Glomerular endothelial cell (primary cell): ENCODE measurements around the gene FSTL4. TPM values are rescaled to one million over a fixed set of nuclear protein-coding genes. Genes with fewer than 3 reads are reported as not detected.

Experiments
- DNase-seq: peaks from one replicate; pipeline ENCODE4 v3.0.0-alpha.2; 2011; ENCODE audit warnings: low read depth, low spot score; ENCODE audit errors: extremely low read depth
- total RNA-seq: library from RNA; depleted of rRNA; stranded (reverse); fragments of >200 nt; gene quantifications from 2 replicates; pipeline ENCODE4 v1.2.3, GENCODE V29; 2015

The FSTL4 gene
- total RNA-seq, 1 donor from 2014 or later = 0.18 TPM

- DNase-seq = no peak
Measured at GRCh38 chr5:133434336-133434735, 178.0 kb downstream of the FSTL4 start.

- DNase-seq = no peak
Measured at GRCh38 chr5:133433641-133434040, 178.7 kb downstream of the FSTL4 start.

GRCh38 chr5:133432956-133433532 is 179.3 kb downstream of the FSTL4 start:
- DNase-seq = no peak

GRCh38 chr5:133431326-133431865 is 180.9 kb downstream of the FSTL4 start:
- DNase-seq = no peak

GRCh38 chr5:133430095-133430494 is 182.2 kb downstream of the FSTL4 start:
- no peak for DNase-seq

- DNase-seq = no peak
Measured at GRCh38 chr5:133429046-133429445, 183.3 kb downstream of the FSTL4 start.

- no peak for DNase-seq
Measured at GRCh38 chr5:133428072-133428660, 184.2 kb downstream of the FSTL4 start.

GRCh38 chr5:133427121-133427777 is 185.1 kb downstream of the FSTL4 start:
- DNase-seq = no peak

GRCh38 chr5:133426264-133426663 is 186.1 kb downstream of the FSTL4 start:
- no peak for DNase-seq

GRCh38 chr5:133425764-133426163 is 186.6 kb downstream of the FSTL4 start:
- DNase-seq = no peak

GRCh38 chr5:133425222-133425621 is 187.1 kb downstream of the FSTL4 start:
- DNase-seq = no peak

- no peak for DNase-seq
Measured at GRCh38 chr5:133423618-133424282, 188.6 kb downstream of the FSTL4 start.

GRCh38 chr5:133423011-133423617 is 189.2 kb downstream of the FSTL4 start:
- DNase-seq = no peak

- DNase-seq = no peak
Measured at GRCh38 chr5:133421806-133422205, 190.5 kb downstream of the FSTL4 start.

GRCh38 chr5:133421394-133421793 is 190.9 kb downstream of the FSTL4 start:
- peak; percentile 20 for DNase-seq

- DNase-seq = no peak
Measured at GRCh38 chr5:133420440-133421301, 191.7 kb downstream of the FSTL4 start.

GRCh38 chr5:133415906-133416305 is 196.4 kb downstream of the FSTL4 start:
- no peak for DNase-seq

GRCh38 chr5:133415506-133415905 is 196.8 kb downstream of the FSTL4 start:
- no peak for DNase-seq

GRCh38 chr5:133412661-133413060 is 199.7 kb downstream of the FSTL4 start:
- no peak for DNase-seq

GRCh38 chr5:133410335-133410828 is 202.0 kb downstream of the FSTL4 start:
- no peak for DNase-seq
